Muscle of back (tissue), 11 donors: ENCODE data around the gene PAPPA2. TPM values are rescaled to one million over a fixed set of nuclear protein-coding genes. Genes with fewer than 3 reads are reported as not detected.

Source experiments
- DNase-seq, 3 donors: peaks; one replicate each; pipeline versions ENCODE4 v3.0.0 to v3.0.0-alpha.2; 2013
- polyA plus RNA-seq, 10 donors: library from polyadenylated mRNA; unstranded; fragments of 120-200 nt; gene quantifications; one replicate each; pipeline ENCODE4 v1.2.1, GENCODE V29; 2013; ENCODE audit not compliant: insufficient read length in 10 of 10

Gene PAPPA2
- polyA plus RNA-seq, 10 donors = 0.20 to 9.5 (median 0.48) TPM

DNA sequence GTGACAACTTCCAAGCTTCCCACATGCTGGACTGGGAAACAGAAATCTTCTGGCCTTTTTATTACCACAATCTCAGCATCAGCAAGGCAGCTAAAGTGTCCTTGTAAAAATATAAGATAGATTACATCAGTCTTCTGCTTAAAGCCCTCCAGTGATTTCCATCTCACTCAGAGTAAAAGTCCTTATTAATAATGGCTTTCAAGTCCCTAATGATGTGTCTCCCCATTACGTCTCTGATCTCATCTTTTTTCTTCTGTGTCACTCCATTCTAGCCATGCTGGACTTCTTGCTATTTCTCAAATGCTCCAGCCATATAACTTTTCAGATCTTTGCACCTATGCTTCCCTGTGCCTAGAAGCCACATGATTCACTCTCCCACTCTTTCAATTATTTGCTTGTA lies 22.1 kb downstream of the PAPPA2 start:
- DNase-seq = no peak

DNA sequence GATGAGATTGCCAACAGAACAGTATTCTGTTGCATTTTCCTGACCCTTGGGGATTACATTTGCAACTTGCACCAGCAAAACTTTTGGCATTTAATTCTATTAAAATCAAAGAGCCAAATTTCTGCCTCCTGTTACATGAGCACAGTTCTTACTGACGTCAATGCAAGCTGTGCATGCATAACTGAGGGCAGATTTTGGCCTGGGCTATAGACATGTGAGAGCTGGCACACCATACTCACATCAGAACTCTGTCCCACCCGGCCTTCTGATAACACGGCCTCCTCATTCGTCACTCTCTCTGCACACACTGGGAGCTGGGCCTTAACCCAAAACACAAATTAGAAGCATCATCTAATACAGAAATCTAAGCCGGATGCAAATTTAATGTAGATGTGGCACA lies 31.5 kb downstream of the PAPPA2 start:
- DNase-seq = no peak

DNA sequence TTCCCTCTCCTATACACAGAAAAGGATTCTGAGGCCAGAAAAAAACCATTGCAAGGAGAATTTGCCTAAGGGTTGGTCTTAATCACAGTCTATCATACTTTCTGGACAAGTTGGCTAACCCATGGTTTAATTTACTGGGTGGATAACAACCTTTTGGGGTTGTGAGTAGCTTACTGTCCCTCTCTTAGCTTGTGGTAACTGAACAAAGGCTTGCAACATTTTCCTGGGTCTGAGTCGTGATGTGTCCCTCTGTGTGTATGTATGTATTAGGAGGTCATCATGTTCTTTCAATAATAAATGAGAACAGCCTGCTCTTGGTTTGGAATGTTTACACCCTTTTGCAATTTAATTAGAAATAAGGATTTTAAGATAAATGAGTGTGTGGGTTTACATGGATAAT lies 36.7 kb downstream of the PAPPA2 start:
- no peak for DNase-seq

DNA sequence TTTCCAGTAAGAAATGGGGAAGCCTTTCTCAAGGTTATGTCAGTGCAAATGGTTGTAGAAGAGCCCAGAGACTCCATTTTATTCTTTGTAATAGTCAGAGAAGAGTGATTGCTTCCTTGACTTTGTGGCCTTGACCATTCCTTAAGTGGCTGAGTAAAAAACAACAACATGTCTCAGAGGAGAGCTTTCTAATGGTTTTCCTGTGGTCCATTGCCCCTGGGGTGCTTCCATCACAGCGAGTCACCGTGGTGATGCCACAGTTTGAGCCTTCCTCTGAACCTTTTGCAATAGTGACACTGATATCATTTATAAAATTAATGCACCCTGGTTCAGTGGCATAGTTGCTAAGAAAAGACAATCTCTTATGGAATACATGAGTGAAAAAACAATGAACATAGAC lies 38.6 kb downstream of the PAPPA2 start:
- no peak for DNase-seq

DNA sequence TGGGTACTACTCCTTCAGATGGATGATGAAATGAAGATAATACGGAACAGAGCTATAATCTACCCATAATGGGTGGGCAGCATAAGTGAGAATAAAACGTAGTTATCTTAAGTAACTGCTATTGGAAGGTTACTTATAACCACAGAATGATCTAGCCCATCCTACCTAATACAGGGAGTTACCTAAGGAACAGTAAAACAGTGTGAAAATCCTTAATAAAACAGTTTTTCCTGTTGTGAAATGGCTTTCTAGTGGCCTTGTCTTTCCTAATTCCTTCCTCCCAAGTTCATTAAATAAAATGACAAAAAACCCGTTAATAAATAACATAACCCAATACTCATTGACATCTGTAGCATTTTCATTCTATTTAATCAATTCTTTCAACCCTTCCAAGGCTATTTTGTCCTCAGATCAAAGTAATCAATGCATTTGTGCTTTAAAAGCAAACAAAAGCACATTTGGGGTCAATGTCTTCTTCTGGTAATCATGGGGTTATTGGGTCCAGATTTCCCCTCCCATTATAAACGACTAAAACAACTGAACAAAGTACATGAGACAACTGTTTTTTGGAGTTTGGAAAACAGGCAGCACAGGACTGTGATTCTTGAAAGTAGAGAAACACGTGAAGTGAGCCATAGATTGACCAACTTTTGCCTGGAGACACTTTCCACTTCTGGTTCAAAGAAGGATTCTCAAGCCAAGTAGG lies 42.0 kb downstream of the PAPPA2 start:
- DNase-seq = no peak

DNA sequence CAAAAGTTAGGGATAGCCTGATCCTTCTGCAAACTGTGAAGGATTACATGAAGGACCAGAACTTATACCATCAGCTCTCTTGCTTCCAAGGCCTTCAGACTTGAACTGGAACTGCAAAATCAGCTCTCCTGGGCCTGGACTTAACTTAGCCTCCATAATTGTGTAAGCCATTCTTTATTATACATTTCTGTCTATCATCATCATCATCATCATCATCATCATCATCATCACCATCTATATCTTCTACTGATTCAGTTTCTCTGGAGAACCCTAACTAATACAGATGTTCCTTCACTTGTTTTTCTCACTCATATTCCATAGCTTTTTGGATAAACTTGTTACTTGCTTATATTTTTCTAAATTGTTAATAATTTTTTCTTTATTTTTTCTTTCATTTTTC lies 50.0 kb downstream of the PAPPA2 start:
- no peak for DNase-seq

DNA sequence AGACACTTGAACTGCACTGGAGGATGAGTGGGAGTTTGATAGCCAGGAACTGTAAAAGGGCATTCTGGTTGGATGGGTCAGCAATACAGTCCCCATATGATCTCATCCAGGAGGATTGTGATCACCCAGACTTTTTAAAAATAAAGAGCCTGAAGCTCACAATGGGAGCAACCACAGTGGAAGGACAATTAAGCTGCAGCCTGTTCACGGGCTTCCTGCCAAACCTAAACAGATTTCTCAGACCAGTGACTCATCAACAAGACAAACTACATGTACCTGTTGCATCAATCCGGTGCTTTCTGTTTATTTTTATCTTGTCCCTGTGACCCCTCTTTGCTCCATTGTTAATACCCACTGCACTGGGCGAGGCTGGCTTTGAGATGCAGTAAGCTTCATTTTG lies 52.3 kb downstream of the PAPPA2 start:
- DNase-seq = peak in 1 of 3 donors; percentile 6

DNA sequence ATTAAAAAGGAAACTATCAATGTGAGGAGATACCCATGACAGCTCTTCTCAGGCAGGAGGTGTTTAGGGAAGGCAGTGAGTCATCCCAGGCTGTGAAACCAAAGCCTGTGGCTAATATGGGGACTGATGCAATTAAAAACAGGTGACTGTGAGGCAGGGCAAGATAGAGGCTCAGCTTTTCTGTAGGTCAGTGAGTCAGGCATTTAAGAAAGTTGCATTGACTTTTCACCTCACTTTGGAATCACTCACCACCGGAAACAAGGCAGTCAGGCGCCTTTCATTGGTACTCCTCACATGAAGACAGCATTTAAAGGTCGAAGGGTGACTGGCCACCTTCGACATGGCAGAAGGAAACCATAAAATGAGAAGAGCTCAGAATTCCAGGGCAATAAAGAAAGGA lies 54.5 kb downstream of the PAPPA2 start:
- peak in 1 of 3 donors; percentile 8 for DNase-seq

DNA sequence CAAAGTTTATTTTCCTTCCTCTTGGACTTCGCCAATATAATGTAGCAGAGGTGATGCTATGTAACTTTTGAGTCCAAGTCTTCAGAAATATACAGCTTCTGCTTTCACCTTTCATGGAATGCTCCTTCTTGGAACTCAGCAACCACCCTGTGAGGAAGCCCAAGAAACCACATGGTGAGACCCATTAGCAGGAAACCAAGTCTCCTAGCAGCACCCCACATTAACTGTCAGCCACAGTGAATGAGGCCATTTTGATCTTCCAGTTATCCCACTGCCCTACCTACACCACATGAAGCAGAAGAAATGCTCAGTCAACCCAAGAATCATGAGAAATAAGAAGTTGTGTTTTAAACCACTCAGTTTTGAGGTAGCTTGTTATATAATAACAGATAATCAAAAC lies 58.2 kb downstream of the PAPPA2 start:
- no peak for DNase-seq

DNA sequence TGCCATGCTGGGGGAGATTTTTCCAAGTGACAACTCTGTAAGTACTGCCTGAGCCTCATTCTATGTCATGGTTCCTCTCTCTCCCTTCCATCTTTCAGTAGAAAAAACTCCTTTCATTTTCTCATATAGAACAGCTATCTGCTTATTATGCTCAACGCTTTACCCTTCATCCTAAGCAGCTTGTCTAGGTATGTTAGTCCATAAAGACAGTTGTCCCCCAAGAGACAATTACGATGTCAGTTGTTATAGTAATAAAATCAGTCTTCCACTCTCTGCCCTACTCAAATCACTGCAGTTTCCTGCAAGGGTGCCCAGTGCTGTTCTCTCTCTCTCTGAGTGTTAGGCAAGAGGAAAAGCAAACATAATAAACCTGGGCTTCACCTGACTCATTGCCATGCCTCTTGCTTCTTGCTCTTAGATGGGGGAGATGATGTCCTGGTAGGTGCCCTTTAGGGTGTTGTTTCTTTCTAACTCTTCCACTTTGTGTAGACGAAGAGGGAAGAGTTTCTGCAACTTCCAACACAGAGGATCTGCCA lies 59.4 kb downstream of the PAPPA2 start:
- no peak for DNase-seq

DNA sequence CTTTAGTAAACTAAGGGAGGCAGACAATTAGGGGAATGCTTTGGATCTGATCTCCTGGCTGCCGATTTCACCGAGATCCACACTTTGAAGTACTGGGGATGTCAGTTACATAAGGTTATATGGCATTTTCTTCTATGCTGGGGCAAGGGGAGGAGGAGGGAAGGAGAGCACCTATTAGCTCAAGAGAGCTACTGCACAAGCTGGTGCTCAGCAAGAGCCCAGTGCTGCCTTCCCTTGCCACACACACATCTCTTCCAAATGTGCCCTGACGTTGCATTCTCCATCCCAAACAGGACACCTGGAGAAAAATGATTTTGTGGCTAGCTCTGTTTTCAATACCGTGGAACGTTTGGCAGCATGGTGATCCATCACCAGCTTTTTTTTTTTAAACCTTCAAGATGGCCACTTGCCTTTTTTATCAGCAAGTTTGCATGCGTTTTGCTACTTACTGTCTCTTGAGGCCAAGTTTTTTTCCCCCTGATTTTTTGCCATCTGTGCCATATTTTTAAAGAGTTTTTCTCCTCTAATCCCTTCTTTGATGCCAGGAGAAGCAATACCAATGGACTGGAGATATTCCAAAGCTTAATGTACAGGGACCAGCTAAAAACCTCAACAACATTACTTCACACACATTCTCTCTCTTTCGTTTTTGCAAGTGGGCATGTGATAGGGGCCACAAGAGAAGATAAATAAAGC lies 66.6 kb downstream of the PAPPA2 start:
- DNase-seq = no peak

DNA sequence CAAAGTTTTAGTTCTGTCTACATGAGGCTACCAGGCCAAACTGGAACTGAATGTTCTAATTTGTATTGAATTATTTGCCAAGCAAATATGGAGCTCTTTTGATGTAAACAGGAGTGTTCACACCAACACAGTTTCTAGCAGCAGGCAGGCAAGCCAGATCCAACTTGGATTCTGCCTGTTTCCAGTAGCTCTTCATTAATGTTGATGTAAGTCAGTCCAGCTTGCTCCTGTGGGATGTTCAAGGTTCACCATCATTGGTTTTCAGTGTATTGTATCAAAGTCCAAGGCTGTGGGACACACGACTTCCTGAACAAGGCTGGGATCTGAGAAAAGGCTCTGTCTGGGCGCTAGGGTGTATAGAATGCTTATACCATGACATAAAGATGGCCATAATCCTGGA lies 68.1 kb downstream of the PAPPA2 start:
- DNase-seq = no peak

DNA sequence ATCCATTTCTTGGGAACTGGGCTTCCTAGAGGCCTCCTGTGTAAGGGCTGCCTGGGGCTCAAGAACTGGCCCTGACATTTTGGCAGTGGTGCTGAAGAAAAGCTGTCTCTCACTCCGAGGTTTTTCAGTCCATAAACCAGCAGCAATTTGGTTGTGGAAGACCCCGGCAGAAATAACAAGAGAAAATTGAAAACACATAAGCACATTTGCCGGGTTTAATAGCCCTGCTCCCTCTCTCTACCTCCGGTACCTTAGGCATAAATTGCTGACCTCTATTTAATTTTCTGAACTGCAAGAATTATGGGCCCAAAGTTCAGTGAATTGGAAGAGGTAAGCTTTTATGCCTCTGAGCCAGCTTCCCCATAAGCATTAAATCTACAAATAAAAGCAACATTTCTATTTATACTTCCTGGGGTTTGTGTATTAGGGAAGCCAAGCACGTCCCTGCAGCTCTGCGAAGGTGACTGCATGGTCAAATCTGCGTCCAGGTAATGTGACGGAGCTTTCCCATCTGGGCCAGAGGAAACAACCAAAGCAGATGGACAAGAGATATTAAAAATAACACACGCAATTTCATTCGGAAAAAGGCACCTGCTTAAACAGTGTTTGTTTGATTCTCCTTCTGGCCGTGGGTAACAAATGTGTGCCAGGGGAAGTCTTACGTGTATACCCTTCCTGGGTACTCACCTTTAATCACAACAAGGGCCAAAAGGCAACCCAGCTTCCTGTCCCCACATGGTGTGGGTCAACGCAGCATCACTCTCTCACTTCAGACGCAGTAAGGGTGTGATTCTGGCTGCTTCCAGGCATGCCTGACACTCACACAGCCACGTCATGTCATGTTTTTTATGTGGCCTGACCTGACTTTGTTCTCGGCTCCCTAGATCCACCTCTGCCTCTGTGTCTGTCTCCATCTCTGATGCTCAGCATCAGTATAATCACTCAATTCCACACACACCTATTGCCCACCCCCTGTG lies 69.2 kb downstream of the PAPPA2 start:
- no peak for DNase-seq

DNA sequence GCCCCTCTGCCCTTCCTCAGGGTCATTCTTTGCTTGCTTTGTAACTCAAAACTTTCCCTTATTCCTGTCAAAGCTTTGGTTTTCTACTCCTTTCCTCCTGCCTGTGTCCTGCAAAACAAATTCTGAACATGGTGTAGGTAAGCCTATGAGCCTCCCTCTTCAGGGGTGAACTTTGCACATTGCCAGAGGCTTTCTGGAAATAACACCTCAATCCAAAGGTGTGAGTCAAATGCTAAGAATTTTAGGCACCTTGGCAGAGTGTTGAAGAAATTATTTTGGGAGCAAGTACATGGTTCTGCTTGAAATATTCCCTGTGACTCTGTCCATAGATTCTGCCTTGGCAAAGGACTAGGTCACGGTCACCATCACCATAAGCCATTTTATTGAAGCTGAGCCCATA lies 70.0 kb downstream of the PAPPA2 start:
- no peak for DNase-seq

DNA sequence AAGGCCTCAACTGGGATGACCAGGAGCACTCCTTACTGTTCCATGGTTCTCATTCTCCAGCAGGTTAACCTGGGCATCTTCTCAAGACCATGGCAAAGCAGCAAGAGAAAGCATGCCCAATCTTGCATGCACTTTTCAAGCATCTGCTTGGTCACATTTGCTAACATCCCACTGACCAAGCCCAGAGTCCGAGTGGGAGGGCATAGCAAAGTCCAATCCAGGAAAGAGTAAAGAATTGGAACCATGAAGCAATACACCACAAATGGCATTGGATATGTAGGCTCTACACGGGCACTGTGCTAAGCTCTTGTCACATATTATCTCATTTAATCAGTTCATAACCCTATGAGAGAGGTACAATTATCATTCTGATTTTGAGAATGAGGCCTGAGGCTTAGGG lies 73.6 kb downstream of the PAPPA2 start:
- no peak for DNase-seq

DNA sequence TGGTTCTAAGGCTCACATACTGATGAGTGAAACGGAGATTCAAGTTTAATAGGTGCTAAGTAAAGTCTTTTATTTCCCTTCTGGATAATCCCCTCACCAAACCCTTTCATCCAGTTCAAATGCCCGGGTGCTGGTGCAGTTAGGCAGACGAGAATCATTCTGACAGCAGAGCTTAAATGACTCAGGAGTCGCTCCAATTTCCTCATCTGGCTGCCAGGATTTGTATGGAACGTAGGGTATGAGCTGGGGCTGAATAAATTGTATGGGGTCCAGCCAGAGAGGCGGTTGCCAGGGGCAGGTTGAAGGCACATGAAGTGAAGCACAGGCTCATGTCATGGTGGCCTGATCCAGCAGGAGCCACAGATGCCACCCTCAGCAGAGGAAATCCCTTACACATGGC lies 76.0 kb downstream of the PAPPA2 start:
- DNase-seq = no peak

DNA sequence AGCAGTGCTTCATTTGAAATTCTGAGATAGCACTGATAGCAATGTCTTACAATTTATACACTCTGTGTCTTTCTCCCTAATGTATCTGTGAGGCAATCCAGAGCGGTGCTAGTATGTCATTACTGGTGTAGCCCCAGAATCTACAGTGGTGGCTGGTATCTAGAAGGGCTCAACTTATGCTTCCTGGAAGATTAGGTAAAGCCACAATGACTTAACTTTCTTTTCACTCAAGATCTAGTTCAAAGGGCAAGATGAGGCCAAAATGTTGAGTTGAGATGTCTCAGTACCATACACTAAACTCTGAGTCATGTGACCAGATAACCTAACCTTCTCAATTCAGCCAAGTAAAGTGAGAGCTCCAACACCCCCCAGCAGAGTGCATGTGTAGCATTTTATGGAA lies 77.5 kb downstream of the PAPPA2 start:
- no peak for DNase-seq

DNA sequence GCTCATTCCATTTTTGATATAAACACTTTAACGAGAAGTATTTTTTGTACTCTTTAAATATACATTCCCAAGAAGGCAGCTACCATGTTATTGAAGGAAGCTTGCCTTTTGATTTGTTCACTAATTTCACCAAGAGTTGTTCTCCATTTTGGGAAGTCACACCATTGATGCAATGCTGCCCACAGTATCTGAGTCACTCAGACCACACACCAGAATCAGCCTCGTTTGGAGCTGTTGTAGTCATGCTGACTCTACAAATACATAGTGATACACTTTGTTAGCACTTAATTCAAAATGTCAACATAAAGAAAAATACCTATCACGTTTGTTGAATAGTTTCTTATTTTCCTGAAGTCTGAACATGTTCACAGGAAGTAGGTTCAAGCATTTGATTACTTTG lies 78.7 kb downstream of the PAPPA2 start:
- DNase-seq = no peak

DNA sequence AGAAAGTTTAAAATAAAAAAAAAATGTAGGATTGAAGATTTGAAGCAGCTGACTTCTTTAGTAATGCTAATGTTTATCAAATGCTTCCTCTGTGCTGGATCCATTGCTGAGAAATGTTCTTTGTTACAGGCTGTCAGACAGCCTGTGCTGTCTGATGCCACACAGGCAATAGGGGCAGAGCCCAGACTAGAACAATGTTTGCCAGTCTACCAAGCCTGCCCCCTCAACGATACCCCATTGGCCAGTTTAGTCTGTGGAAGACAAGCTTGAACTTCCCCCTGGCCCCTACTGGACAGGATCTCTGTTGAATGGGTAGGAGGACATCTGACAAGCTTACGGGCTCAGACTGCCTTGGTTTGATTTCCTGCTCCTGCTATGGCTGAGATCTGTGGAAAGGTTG lies 79.4 kb downstream of the PAPPA2 start:
- no peak for DNase-seq

DNA sequence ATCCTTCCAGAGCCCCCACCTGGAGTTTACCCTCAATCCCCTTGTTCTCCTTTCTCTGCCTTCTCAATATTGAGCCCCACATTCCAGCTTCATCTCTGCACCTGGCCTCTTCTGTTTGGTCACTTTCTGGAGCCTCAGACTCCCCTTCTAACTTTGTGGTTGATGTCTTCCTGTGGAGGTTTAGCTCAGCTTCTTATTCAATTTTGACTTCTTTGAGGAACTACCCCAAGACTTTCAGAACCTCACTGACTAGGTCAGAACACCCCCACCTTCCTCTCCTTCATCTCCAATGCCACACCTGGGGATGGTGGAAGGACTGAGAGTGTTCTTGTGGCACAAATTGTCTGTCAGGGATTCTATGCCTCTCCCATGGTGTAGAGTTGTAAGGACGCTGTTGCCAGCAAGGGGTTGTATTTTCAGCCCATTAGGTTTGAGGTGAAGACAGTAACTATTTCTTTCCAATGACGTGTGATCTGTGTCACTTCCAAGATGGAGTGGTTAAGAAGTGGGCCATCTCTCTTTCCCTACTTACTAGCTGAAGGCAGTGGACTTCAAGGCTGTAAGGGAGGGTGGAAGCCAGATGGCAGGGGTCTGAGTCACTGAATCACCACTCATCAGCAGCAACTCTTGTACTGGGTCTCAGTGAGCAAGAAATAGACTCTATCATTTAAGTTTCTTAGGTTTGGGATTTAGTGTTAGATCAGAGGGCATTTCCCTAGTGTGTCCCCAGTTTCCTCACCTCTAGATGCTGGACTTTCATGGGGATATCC lies 80.6 kb downstream of the PAPPA2 start:
- no peak for DNase-seq

DNA sequence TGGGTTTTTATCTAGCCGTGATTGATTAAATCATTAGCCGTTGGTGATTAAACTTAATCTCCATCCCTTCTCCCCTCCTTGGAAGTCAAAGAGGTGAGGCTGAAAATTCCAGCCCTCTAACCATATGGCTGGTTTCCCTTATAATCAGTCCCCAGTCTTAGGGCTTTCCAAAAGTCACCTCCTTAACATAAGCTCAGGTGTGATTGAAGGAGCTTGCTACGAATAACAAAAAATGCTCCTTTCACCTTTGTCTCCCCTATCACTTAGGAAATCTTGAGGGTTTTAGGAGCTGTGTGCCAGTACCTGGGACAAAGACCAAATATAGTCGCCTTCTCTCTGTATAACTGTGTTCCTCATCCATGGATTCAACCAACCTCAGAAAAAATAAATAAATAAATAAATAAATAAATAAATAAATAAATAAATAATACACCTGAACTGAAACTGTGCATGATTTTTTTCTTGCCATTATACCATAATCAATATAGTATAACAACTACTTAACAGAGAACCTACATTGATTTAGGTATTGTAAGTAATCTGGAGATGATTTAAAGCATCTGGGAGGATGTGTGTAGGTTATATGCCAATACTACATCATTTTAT lies 82.2 kb downstream of the PAPPA2 start:
- DNase-seq = no peak
